RPMI8226 (cell line): ENCODE measurements around the gene EML2.

Experiments used
- DNase-seq: peaks from one replicate; pipeline ENCODE4 v3.0.0-alpha.2; 2015

EML2 gene

DNA sequence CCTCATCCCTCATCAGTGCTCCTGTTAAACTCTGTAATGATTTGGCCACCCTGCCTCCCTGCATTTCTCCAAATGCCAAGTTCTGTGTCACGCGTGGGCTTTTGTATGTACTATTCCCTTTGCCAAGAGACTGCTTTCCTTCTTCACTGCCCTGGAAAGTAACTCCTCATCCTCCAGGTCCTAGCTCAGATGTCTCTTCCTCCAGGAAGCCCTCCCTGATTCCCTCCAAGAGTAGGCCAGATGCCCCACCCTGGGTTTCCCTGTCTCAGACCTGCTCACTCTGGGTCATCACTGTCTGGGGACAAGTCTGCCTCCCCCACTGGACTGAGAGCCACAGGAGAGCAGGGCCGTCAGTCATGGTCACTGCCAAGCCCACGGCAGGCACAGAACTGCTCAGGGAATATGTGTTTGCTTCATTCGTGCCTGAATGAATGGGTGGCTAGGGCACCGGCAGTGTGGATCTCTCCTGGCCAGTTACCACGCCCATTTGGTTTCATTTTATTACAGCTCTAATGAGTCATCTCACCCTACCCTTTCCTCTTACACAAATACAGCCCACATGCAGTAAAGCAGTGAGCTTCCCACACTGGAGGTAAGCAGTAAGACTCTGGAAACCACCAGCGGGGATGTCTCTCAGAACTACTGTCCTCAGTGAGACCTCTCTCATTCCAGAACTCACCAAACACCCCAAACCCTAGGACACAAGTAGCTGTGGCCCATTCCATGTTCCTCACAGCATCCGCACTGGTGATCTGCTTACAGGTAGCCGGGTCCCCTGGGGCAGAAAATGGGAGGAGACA is 25.1 kb downstream of the EML2 start:
- no peak for DNase-seq

- no peak for DNase-seq
These were observed 30.2 kb downstream of the EML2 start for GRCh38 chr19:45608948-45609347.

GRCh38 chr19:45607071-45608029 is 31.8 kb downstream of the EML2 start:
- DNase-seq = peak; percentile 32

DNA sequence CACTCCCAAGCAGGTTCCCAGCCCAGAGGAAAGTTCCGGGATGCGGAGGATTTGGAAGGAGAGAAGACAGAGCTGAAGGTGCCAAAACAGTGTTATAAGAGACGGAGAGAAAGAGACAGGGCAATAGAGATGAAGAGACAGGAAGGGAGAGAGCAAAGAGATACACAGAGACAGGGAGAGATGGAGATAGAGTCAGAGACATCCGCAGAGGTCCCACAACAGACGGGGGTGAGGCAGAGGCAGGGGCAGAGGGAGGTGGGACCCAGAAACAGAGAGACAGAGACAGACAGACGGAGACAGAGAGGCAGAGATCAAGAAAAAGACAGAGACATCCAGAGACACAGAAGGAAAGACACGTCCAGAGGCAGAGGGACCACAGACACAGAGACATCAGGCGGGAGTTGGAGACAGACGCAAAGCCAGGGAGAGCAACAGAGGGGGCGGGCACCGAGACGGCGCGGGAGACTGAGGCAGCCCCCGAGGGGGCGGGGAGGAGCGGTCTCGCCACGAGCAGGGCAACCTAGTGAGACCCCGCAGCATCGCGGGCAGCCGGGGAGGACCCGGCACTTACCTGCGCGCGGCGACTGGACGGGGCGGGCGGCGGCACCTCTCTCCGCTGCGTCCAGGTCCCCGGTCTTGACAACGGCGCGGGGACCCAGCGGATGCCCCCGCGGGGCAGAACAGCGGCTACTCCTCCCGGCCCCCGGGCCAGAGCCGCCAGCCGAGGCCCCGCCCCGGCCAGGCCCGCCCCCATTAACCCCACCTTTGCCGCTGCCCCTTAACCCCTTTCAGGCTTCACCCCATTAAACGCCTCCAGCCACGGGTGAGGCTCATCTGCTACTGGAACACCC is 37.4 kb downstream of the EML2 start, which contains the start of gene GPR4:
GPR4 (minus strand) TSS at position 689 of the 851 bp plus-strand sequence. CDS start 10,346 bp downstream, outside the sequence.
- no peak for DNase-seq

DNA sequence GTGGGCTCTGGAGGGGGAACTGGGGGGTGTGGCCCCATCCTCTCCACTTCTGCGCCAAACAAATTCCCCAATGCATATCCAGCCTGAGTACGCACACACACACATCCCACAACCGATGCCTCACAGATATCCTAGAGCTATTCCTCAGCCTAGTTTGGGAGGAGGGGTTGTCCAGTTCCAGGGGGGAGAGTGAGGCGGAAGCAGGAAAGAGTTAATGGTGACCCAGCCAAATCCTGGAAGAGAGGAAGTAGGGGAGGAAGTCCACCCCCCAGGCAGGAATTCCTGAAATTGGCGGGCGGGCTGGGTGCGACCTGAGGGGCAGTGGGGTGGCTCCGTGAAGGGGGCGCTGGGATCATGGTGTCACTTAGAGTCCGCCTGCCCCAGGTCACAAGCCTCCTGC is 38.1 kb downstream of the EML2 start:
- DNase-seq = no peak

GRCh38 chr19:45600340-45600885 is 38.8 kb downstream of the EML2 start:
- DNase-seq = no peak

DNA sequence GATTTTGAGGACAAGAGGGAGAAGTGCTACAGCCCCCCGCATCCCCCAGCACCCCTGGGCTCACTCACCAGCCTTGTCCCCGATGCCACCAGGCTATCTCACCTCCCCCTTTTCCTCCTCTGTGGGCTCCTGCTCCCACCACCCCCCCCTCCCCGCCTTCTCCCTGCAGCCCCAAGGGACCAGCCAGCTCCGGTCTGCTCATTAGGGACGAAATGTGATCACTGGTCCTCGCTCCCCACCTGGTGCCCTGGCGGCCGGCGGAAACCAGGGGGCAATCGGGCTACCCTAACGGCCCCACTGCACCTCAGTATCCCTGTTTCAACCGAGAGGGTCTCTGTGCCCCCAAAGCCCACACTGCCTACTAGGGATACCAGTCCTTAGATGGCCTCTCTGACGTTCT is 39.9 kb downstream of the EML2 start:
- no peak for DNase-seq

DNA sequence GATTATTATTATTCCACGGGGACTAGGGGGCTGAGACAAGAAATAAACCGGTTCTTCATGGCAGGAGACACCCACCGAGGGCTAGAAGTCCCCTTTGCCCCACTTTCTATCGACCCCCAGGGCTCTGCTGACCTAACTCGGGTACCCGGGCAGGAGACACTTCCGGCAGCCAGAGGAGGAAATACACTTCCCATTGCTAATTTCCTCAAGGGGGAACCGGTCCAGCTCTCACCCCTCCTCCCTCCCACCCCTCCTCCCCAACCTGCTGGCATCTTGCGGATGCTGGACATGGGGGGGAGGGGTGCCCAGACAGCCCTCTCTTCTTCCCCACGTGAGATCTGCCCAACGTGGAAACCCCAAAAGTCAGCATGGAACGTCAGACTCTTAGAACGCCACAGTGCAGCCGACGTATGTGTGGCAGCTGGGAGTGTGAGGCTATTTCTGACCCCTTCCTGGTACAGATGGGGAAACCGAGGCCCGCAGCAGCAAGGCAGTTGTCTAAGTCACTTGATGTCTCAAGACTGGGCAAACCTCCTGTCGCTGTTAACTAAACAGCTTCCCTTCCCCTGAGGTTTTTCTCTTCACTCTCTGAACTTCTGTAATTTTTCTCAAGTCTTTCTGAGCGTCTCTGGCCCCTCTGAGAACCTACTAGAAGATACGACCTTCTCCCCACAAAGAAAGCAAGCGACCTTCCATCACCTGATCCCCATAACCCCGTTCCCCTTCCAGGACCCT is 40.8 kb downstream of the EML2 start:
- no peak for DNase-seq

DNA sequence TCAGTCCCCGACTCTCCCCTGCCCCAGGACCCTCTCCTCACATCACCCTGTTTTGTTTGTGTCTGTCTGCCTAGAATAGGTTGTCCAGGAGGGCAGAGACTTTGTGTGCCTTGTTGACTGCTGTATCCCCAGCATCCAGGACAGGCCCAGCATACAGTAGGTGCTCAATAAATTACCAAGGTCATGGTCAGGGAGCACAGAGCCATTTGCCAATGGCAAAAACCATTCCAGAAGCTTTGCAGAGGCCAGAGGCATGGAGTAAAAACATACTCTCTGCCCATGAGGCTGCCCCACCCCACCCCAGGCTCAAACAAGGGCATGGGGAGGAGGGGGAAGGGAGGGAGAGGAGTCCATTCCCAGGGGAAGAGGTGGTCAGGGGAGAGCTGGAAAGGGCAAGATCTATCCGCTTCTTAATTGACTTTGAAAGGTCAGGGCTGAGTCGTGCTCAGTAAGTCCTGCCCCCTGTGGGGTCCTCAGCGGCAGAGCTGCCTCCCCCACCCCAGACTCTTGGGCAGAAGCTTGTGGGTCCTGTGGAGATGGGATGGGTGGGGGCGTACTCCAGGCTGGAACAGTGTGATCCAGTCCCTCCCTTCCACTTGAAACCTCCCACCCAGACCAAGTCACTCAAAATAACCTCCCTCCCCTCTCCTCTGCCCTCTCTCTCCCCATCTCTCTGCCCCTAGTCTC is 41.6 kb downstream of the EML2 start:
- no peak for DNase-seq

DNA sequence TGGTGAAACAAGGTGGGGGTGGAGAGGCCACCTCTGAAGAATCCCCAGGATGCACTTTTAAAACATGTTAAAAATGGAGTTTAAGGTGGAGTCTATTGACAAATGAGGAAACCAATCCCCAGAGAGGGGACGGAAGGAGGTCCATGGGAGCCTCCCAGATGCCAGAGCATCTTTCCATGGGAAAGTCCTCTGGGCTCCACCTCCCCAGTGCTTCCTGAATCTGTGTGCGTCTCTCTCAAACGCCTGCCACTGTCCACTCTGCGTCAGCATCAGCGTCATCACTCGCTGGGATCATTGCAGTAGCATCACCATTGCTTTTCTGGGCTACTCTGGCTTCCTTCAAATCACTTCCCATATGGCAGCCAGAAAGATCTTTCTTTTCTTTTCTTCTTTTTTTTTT is 43.4 kb downstream of the EML2 start:
- no peak for DNase-seq

- no peak for DNase-seq
These were observed 45.7 kb downstream of the EML2 start for GRCh38 chr19:45593520-45593919.

GRCh38 chr19:45592366-45592765 is 46.8 kb downstream of the EML2 start:
- no peak for DNase-seq

GRCh38 chr19:45591638-45592005 is 47.6 kb downstream of the EML2 start:
- DNase-seq = no peak

- DNase-seq = peak; percentile 79
These were observed 48.1 kb downstream of the EML2 start for GRCh38 chr19:45591004-45591637.

- no peak for DNase-seq
These were observed 48.7 kb downstream of the EML2 start for GRCh38 chr19:45590300-45591003.

GRCh38 chr19:45589768-45590167 is 49.4 kb downstream of the EML2 start:
- DNase-seq = no peak

GRCh38 chr19:45587873-45588272 is 51.3 kb downstream of the EML2 start:
- no peak for DNase-seq

DNA sequence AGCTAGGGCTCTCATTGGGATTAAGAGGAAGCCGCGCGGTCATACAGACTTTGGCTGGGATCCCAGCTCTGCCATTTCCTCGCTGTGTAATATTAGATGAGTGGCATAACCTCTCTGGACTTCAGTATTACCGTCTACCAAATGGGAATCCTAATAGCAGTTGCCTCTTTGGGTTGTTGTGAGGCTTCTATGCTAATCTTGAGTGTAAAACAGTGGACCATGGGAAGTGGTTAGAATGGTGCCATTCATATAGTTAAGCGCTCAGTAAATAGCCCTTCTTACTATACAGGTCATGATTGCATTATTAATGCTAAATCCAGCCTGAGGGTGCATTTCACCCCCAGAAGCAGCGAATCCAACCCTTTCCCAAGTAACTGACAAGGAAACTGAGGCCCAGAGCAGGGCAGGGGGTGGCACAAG is 54.0 kb downstream of the EML2 start:
- no peak for DNase-seq

- peak; percentile 99 for DNase-seq
These were observed 54.7 kb downstream of the EML2 start, which contains the start of gene OPA3 for GRCh38 chr19:45584332-45585157. TSS of gene OPA3 (minus strand) at chr19:45584802. CDS start at chr19:45584764, 38 bp downstream.
